GM12891 (cell line): ENCODE results near the gene LRRC70.

ENCODE experiments used
- POLR2AphosphoS5 ChIP-seq: IDR thresholded peaks from 2 replicates; pipeline ENCODE4 v1.6.1; 2011; ENCODE audit warnings: low read depth, low read length, control low read depth
- TAF1 ChIP-seq: IDR thresholded peaks from 2 replicates; pipeline ENCODE4 v1.6.1; 2011; ENCODE audit warnings: low read depth, low read length, control low read depth

DNA sequence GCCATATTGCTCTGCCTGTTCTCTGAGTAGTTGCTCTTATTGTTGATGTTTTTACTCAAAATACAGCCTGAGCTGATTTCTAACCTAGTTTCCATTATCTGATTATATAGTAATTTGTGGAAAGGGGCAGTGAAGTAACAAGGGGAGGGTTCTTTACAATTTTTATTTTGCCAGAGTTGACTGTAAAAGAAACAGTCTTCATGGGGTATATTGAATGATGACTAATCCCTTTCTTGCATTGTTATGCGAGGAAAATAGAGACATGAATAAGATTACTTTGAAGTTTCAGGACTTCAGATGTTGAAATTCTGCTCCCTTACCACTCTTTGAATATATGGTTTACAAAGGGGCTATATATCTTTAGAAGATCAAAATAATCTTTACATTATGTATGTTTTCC, 9.1 kb upstream of the LRRC70 start:
- TF ChIP-seq POLR2AphosphoS5 (no peak), TAF1 (no peak)
